HG03354 (cell line): ENCODE results near the gene DXO.

ENCODE experiments used
- ATAC-seq: cut with Tn5 transposase; IDR thresholded peaks from one replicate; pipeline ENCODE4 v1.9.1; 2021; ENCODE audit warnings: mild to moderate bottlenecking; ENCODE audit not compliant: unreplicated experiment, poor library complexity, severe bottlenecking

Gene DXO

GRCh38 chr6:31961616-31962015 lies 10.3 kb downstream of the DXO start:
- no peak for ATAC-seq

- peak; percentile 98 for ATAC-seq
Observed at GRCh38 chr6:31958741-31959739, 12.9 kb downstream of the DXO start, which contains the start of the genes NELFE and SKIC2. TSS of gene NELFE (minus strand) at chr6:31958971. CDS start at chr6:31958446, 525 bp downstream. TSS of gene SKIC2 (plus strand) at chr6:31959175. CDS start at chr6:31959193, 18 bp downstream.

GRCh38 chr6:31958412-31958740 lies 13.6 kb downstream of the DXO start:
- peak; percentile 11 for ATAC-seq

- ATAC-seq = no peak
Observed at GRCh38 chr6:31956796-31957195, 15.1 kb downstream of the DXO start.

- ATAC-seq = no peak
Observed at GRCh38 chr6:31954511-31954910, 17.4 kb downstream of the DXO start.

- no peak for ATAC-seq
Observed at GRCh38 chr6:31952890-31953289, 19.0 kb downstream of the DXO start.

- ATAC-seq = no peak
Observed at GRCh38 chr6:31952140-31952805, 19.7 kb downstream of the DXO start.

- ATAC-seq = no peak
Observed at GRCh38 chr6:31949926-31950548, 21.9 kb downstream of the DXO start.

- ATAC-seq = no peak
Observed at GRCh38 chr6:31948753-31949413, 23.1 kb downstream of the DXO start.

GRCh38 chr6:31948306-31948705 lies 23.6 kb downstream of the DXO start:
- no peak for ATAC-seq

GRCh38 chr6:31947864-31948263 lies 24.1 kb downstream of the DXO start:
- no peak for ATAC-seq

GRCh38 chr6:31947070-31947675 lies 24.8 kb downstream of the DXO start:
- no peak for ATAC-seq

- no peak for ATAC-seq
Observed at GRCh38 chr6:31946370-31946885, 25.5 kb downstream of the DXO start.

- no peak for ATAC-seq
Observed at GRCh38 chr6:31945507-31946369, 26.2 kb downstream of the DXO start, which contains the start of gene CFB. TSS of gene CFB (plus strand) at chr6:31946095. CDS start at chr6:31946222, 127 bp downstream.

- no peak for ATAC-seq
Observed at GRCh38 chr6:31945154-31945506, 26.8 kb downstream of the DXO start.

- no peak for ATAC-seq
Observed at GRCh38 chr6:31943742-31944141, 28.2 kb downstream of the DXO start.

GRCh38 chr6:31940256-31940664 lies 31.7 kb downstream of the DXO start:
- no peak for ATAC-seq

- no peak for ATAC-seq
Observed at GRCh38 chr6:31935823-31936222, 36.1 kb downstream of the DXO start.
